ENCODE results near the gene THADA.
"Not testable (repeated sequence)": the region's sequence is repeated elsewhere in the genome, so short reads cannot be mapped to it uniquely, and the experiment has no call there.

THADA gene

GRCh38 chr2:43306197-43306596, 289.6 kb downstream of the THADA start:
- DNase-seq: no peak

- DNase-seq: peak in 3 of 56 donors; percentile 1 to 7 (median 4)
Measured at GRCh38 chr2:43305517-43305916, 290.3 kb downstream of the THADA start.

GRCh38 chr2:43305012-43305411, 290.8 kb downstream of the THADA start:
- DNase-seq: no peak

GRCh38 chr2:43303889-43304288, 291.9 kb downstream of the THADA start:
- no peak for DNase-seq

GRCh38 chr2:43302961-43303494, 292.8 kb downstream of the THADA start:
- DNase-seq: no peak

GRCh38 chr2:43302182-43302960, 293.5 kb downstream of the THADA start:
- no peak for DNase-seq

GRCh38 chr2:43300781-43301583, 294.9 kb downstream of the THADA start:
- no peak for DNase-seq

- no peak for DNase-seq
Measured at GRCh38 chr2:43300222-43300621, 295.6 kb downstream of the THADA start.

- DNase-seq: no peak
Measured at GRCh38 chr2:43298500-43298899, 297.3 kb downstream of the THADA start.

- not testable (repeated sequence) for DNase-seq
Measured at GRCh38 chr2:43297740-43298139, 298.1 kb downstream of the THADA start.

GRCh38 chr2:43294973-43295603, 300.8 kb downstream of the THADA start:
- DNase-seq: no peak

- DNase-seq: peak in 1 of 56 donors; percentile 3
Measured at GRCh38 chr2:43293744-43294695, 301.8 kb downstream of the THADA start.

GRCh38 chr2:43292851-43293743, 302.7 kb downstream of the THADA start:
- DNase-seq: no peak

GRCh38 chr2:43292297-43292696, 303.5 kb downstream of the THADA start:
- DNase-seq: no peak

GRCh38 chr2:43289331-43289730, 306.5 kb downstream of the THADA start:
- no peak for DNase-seq

GRCh38 chr2:43288417-43289305, 307.2 kb downstream of the THADA start:
- no peak for DNase-seq

GRCh38 chr2:43285987-43286386, 309.9 kb downstream of the THADA start:
- no peak for DNase-seq

GRCh38 chr2:43284967-43285366, 310.9 kb downstream of the THADA start:
- no peak for DNase-seq

GRCh38 chr2:43284347-43284746, 311.5 kb downstream of the THADA start:
- DNase-seq: not testable (repeated sequence)

All from nucleus accumbens (tissue), 56 donors.